GM13976 (cell line): ENCODE measurements around the gene AFG1L.

Experiments
- DNase-seq: peaks from one replicate; pipeline ENCODE4 v3.0.0; 2012; ENCODE audit warnings: low spot score
- CTCF ChIP-seq: IDR thresholded peaks from 2 replicates; pipeline ENCODE4 v1.5.1; 2012; ENCODE audit warnings: borderline replicate concordance, mild to moderate bottlenecking; ENCODE audit not compliant: insufficient read depth; ENCODE audit errors: extremely low read depth, missing control alignments, control extremely low read depth
- in situ Hi-C: fragments of 300-500 bp; cut with MboI; formaldehyde crosslinking; loops from one replicate; pipeline ENCODE4 v1.12.0; 2022; ENCODE audit warnings: low sequenced_read_pairs, mixed read lengths, inconsistent platforms; ENCODE audit not compliant: unreplicated experiment

Gene AFG1L

GRCh38 chr6:108419934-108420609, 125.2 kb downstream of the AFG1L start:
- no peak for TF ChIP-seq CTCF
- in situ Hi-C loops: no loop called here
- no peak for DNase-seq

GRCh38 chr6:108421366-108421765, 126.5 kb downstream of the AFG1L start:
- TF ChIP-seq CTCF: no peak
- DNase-seq: no peak
- in situ Hi-C loops: no loop called here

DNA sequence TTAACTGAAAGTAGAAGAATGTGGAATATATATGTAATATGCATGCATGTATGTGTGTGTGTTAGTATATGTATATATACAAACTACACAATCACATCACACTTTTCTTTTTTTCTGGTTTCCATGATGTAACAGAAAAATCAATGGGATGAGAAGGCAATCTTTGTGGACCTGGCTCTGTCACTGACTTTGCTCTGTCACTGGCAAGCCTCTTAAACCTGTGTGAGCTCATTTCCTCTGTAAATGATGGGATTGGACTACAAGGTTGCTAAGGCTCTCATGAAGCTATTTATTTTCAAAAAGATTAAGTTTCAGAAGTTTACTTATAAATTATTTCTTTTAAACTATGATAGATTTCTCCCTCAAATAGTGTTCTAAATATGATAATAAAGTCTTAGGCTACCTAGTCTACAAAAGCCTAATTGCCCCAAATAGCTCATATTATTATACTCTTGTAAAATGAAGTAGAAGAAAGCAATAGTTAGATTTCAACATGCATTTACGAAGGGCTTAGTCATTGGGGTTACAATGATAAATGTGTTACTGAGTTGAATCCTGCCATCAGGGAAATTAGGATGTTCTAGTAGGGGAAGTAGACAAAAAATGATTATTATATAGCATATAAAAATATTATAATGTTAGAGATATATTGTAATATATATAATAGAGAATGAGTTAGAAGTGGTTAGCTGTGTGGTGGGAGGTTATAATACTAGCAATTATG, 129.3 kb downstream of the AFG1L start:
- DNase-seq: no peak
- in situ Hi-C loops: no loop called here
- no peak for TF ChIP-seq CTCF

GRCh38 chr6:108425428-108425827, 130.6 kb downstream of the AFG1L start:
- TF ChIP-seq CTCF: no peak
- no peak for DNase-seq
- in situ Hi-C loops: no loop called here

GRCh38 chr6:108432143-108432542, 137.3 kb downstream of the AFG1L start:
- DNase-seq: no peak
- TF ChIP-seq CTCF: no peak
- in situ Hi-C loops: no loop called here

DNA sequence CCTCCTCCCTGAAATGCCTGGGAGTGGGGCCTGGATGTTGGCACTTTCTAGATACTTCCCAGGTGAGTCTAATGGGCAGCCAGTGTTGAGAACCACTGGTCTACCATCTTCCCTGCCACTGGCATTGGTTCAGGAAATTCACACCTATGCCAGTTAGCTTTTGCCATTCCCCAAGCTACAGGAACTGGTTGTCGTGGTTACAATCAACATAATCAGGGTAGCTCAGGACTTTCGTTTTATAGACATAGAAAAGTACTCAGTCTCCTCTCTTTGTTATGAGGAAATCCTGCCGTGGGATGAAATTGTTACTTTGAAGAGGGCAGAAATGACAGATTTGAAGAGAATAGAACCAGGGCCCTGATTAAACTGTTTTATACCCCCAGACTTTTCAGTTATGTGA, 137.9 kb downstream of the AFG1L start:
- in situ Hi-C loops: no loop called here
- no peak for DNase-seq
- no peak for TF ChIP-seq CTCF

DNA sequence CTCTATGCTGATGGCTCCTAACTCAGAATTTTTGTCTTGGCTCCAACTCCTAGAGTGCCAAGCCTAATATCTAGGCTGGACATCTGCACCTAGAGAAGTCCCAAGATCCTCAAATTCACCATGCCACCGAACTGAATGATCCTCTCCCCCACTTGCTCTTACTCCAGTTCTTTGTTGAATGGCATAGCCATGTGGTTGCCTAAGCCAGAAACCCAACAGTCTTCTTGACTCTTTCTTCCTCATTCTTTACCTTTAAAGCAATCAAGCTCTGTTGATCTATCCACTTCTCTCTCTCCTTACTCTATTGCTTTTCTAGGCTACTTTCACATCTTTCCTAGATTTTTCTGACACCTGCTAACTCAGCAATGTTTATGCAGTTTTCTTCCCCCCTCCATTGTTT, 139.4 kb downstream of the AFG1L start:
- no peak for TF ChIP-seq CTCF
- in situ Hi-C loops: no loop called here

More for the DNA sequence above, 139.4 kb downstream of the AFG1L start:
- DNase-seq: no peak
